GM12878 (cell line): ENCODE results near the gene AKAP9. TPM values are rescaled to one million over a fixed set of nuclear protein-coding genes. Genes with fewer than 3 reads are reported as not detected.
"Not testable (repeated sequence)": the region's sequence is repeated elsewhere in the genome, so short reads cannot be mapped to it uniquely, and the experiment has no call there.

ENCODE experiments used
- ATAC-seq: fragments of 200-7000 bp; cut with Tn5 transposase; 3 replicates; pipeline ENCODE4 v1.9.1; 2020; ENCODE audit warnings: mild to moderate bottlenecking, moderate library complexity
- BruUV-seq: library from RNA; stranded (reverse); fragments of 400-500 nt; replicated peaks from 2 replicates; lab custom pipeline; 2021; lab: Mats Ljungman, UMichigan
- CTCF ChIA-PET: fragments of 300-600 bp; sonication (Branson Sonifier 250); formaldehyde crosslinking; extraction: SDS; loops from one replicate; lab custom pipeline; 2021; ENCODE audit warnings: inconsistent platforms; lab: Yijun Ruan, JAX
- POLR2A ChIA-PET: fragments of 350-600 bp; formaldehyde crosslinking; extraction: SDS; loops from one replicate; lab custom pipeline; 2021; ENCODE audit warnings: inconsistent platforms; lab: Charles Lee
- RAD21 ChIA-PET: fragments of 300-600 bp; sonication (Branson Sonifier 250); formaldehyde crosslinking; loops from one replicate; lab custom pipeline; 2023; ENCODE audit warnings: antibody characterized with exemption; ENCODE audit not compliant: unreplicated experiment; lab: Charles Lee
- SMC1A ChIA-PET: fragments of 300-600 bp; sonication (Branson Sonifier 250); formaldehyde crosslinking; loops from one replicate; lab custom pipeline; 2023; ENCODE audit not compliant: unreplicated experiment, uncharacterized antibody; lab: Charles Lee
- DNase-seq: peaks from one replicate; pipeline ENCODE4 v3.0.0-alpha.2; 2011; ENCODE audit warnings: low read depth, low spot score
- FAIRE-seq: peaks from 3 replicates; lab custom pipeline; 2011; peaks lifted over from hg19 to GRCh38; lab: Jason Lieb, UNC
- H2AFZ ChIP-seq: 2 replicates; pipeline ENCODE4 v1.6.0; 2011; ENCODE audit warnings: low read depth, low read length, control low read depth; ENCODE audit not compliant: control insufficient read depth
- H3K27ac ChIP-seq: 2 replicates; pipeline ENCODE4 v1.5.1; 2011; ENCODE audit warnings: control low read depth; ENCODE audit not compliant: control insufficient read depth, insufficient read depth
- H3K27me3 ChIP-seq, 2 experiments: replicated peaks in 1 of 2; 2 replicates each; pipeline versions ENCODE4 v1.6.0 to v1.6.1; 2011; ENCODE audit warnings: low read length in 1 of 2; ENCODE audit not compliant: control insufficient read depth in 2 of 2, insufficient read depth in 2 of 2
- H3K36me3 ChIP-seq, 2 experiments: 2 replicates each; pipeline ENCODE4 v1.5.1; 2011; ENCODE audit warnings: low read length in 1 of 2; ENCODE audit not compliant: control insufficient read depth in 2 of 2, insufficient read depth in 2 of 2
- H3K4me1 ChIP-seq: 2 replicates; pipeline ENCODE4 v1.6.1; 2011; ENCODE audit warnings: mild to moderate bottlenecking, low read length, moderate library complexity, mixed read lengths; ENCODE audit not compliant: control insufficient read depth, insufficient read depth
- H3K4me2 ChIP-seq: 2 replicates; pipeline ENCODE4 v1.6.0; 2011; ENCODE audit warnings: control low read depth; ENCODE audit not compliant: control insufficient read depth, insufficient read depth
- H3K4me3 ChIP-seq: fragments of 200-600 bp; sonication (generic); 2 replicates; pipeline ENCODE4 v1.5.1; 2016
- H3K79me2 ChIP-seq: 2 replicates; pipeline ENCODE4 v1.6.0; 2011; ENCODE audit warnings: low read length; ENCODE audit not compliant: control insufficient read depth, insufficient read depth
- H3K9ac ChIP-seq: 2 replicates; pipeline ENCODE4 v1.8.0; 2011; ENCODE audit warnings: low read length, control low read depth, mixed read lengths; ENCODE audit not compliant: control insufficient read depth, insufficient read depth
- H3K9me3 ChIP-seq: replicated peaks from 3 replicates; pipeline ENCODE4 v1.5.1; 2011; ENCODE audit warnings: mild to moderate bottlenecking, low read length; ENCODE audit not compliant: control insufficient read depth, insufficient read depth
- H4K20me1 ChIP-seq: 2 replicates; pipeline ENCODE4 v1.6.0; 2011; ENCODE audit not compliant: control insufficient read depth, insufficient read depth
- ASH2L ChIP-seq: fragments of 300-600, 200-600 bp; sonication (generic); IDR thresholded peaks from 2 replicates; pipeline ENCODE4 v1.6.1; 2017; ENCODE audit warnings: low read depth, mild to moderate bottlenecking, borderline replicate concordance
- ATF7 ChIP-seq: fragments of 450-650 bp; IDR thresholded peaks from 2 replicates; pipeline ENCODE4 v1.6.1; 2016; ENCODE audit warnings: low read depth, mild to moderate bottlenecking
- CBX5 ChIP-seq: sonication (generic); IDR thresholded peaks from 2 replicates; pipeline ENCODE4 v1.6.1; 2016; ENCODE audit warnings: low read depth, moderate library complexity, mild to moderate bottlenecking, inconsistent platforms
- CHD2 ChIP-seq: IDR thresholded peaks from 2 replicates; pipeline ENCODE4 v1.6.1; 2011; ENCODE audit warnings: low read depth, low read length, improper control_type of control experiment, borderline replicate concordance
- E4F1 ChIP-seq: fragments of 450-650 bp; IDR thresholded peaks from 2 replicates; pipeline ENCODE4 v1.6.1; 2018; ENCODE audit warnings: borderline replicate concordance, mild to moderate bottlenecking; ENCODE audit not compliant: partially characterized antibody
- ESRRA ChIP-seq: IDR thresholded peaks from 2 replicates; pipeline ENCODE4 v1.6.1; 2012; ENCODE audit warnings: mild to moderate bottlenecking, low read length, improper control_type of control experiment
- HSF1 ChIP-seq: fragments of 150-350 bp; IDR thresholded peaks from 2 replicates; pipeline ENCODE4 v1.6.1; 2014; ENCODE audit warnings: mild to moderate bottlenecking, low read depth, low read length
- IRF4 ChIP-seq: IDR thresholded peaks from 2 replicates; pipeline ENCODE4 v1.6.1; 2011; ENCODE audit warnings: low read depth, low read length
- MYB ChIP-seq: fragments of 150-350 bp; IDR thresholded peaks from 2 replicates; pipeline ENCODE4 v1.6.1; 2014; ENCODE audit warnings: mild to moderate bottlenecking, low read depth, low read length, borderline replicate concordance
- NR2F1 ChIP-seq: fragments of 450-650 bp; conservative IDR thresholded peaks from 2 replicates; pipeline ENCODE4 v1.6.1; 2017; ENCODE audit warnings: mild to moderate bottlenecking
- RELA ChIP-seq: fragments of 450-650 bp; IDR thresholded peaks from 2 replicates; pipeline ENCODE4 v1.8.0; 2014; ENCODE audit warnings: borderline replicate concordance; ENCODE audit not compliant: partially characterized antibody
- SIX5 ChIP-seq: IDR thresholded peaks from 2 replicates; pipeline ENCODE4 v1.6.1; 2011; ENCODE audit warnings: mild to moderate bottlenecking, low read depth, low read length, moderate library complexity; ENCODE audit not compliant: severe bottlenecking
- WGBS: methylation state at CpG from one replicate; pipeline ENCODE4 v1.1.6; 2016; ENCODE audit warnings: low lambda C conversion rate; ENCODE audit not compliant: insufficient replicate concordance, insufficient coverage; ENCODE audit errors: missing lambda C conversion rate; 5-methylcytosine and 5-hydroxymethylcytosine counted together
- in situ Hi-C: fragments of 300-500 bp; cut with MboI; formaldehyde crosslinking; loops from 9 replicates; pipeline ENCODE4 v1.14.3; 2018; ENCODE audit warnings: mixed read lengths
- intact Hi-C: fragments of 100-400 bp; cut with micrococcal nuclease; formaldehyde crosslinking; loops from one replicate; pipeline ENCODE4 v1.14.2; 2022; ENCODE audit not compliant: unreplicated experiment
- polyA plus RNA-seq, 11 experiments: library from polyadenylated mRNA; depleted of rRNA in 4 of 11; unstranded in 6 of 11; stranded (reverse) in 5 of 11; fragments of >200 nt; fragmentation: Nextera tagmentation in 4 of 11; fragmentation: Illumina TruSeq in 1 of 11; extraction: Ambion mirVana in 4 of 11; extraction: Trizol in 1 of 11; gene quantifications; 1 replicate in 1 of 11; 2 replicates in 10 of 11; pipeline versions ENCODE4 v1.2.1 to v1.2.3, GENCODE V29; 2011 to 2016; ENCODE audit warnings: inconsistent platforms in 2 of 11, missing spikeins in 2 of 11, low read depth in 1 of 11
- total RNA-seq, 4 experiments: library from RNA; depleted of rRNA in 3 of 4; stranded (reverse); fragments of >200 nt in 3 of 4; fragmentation: Illumina TruSeq in 1 of 4; extraction: Trizol in 1 of 4; gene quantifications; 2 replicates each; pipeline versions ENCODE4 v1.2.1 to v1.2.3, GENCODE V29; 2013 to 2021
- TF ChIP-seq, protein P1 (sequence below), 3 experiments: IDR thresholded peaks in 2 of 3; conservative IDR thresholded peaks in 1 of 3; 2 replicates each; pipeline ENCODE4 v1.5.1; 2011; ENCODE audit warnings: low read depth in 3 of 3, low read length in 3 of 3, mild to moderate bottlenecking in 3 of 3, control low read depth in 2 of 3, moderate library complexity in 2 of 3, inconsistent platforms in 1 of 3, mixed read lengths in 1 of 3; ENCODE audit not compliant: control insufficient read depth in 2 of 3, insufficient read depth in 1 of 3; ENCODE audit errors: extremely low read depth in 1 of 3

Gene AKAP9
- total and polyA plus RNA-seq, 10 of the 15 experiments (the other 5 are each of a cell fraction or from before 2014, with no cell fraction given) = 21.1 to 62.8 (median 31.6) TPM

- intact Hi-C loops (no loop called here), in situ Hi-C loops (no loop called here)
- Histone ChIP-seq H2AFZ (no peak overlapping the region), H3K9ac (no peak overlapping the region), H3K9me3 (no peaks in the 10 kb centered on the region), H3K4me3 (no peak overlapping the region), H4K20me1 (no peaks in the 10 kb centered on the region), H3K79me2 (no peaks in the 10 kb centered on the region), H3K27ac (no peak overlapping the region), H3K4me2 (no peak overlapping the region), H3K36me3 (no peaks in the 10 kb centered on the region; a peak in 2 of 4 replicates), H3K27me3 (no peaks in the 10 kb centered on the region), H3K4me1 (peaks cover 5% of the 10 kb centered on the region; the same call in 1 of the 2 replicates)
- ChIA-PET SMC1A (no interaction called here), POLR2A (no interaction called here), RAD21 (no interaction called here), CTCF (no interaction called here)
- no peak; the same call in 2 of the 3 replicates for ATAC-seq
- no TSS peak for BruUV-seq
- 0% methylated on average over 1 of the region's 1 CpG for WGBS
- DNase-seq = no peak
- FAIRE-seq = no peak
- TF ChIP-seq HSF1 (no peak), ATF7 (no peak), CBX5 (no peak), NR2F1 (no peak), CHD2 (no peak), SIX5 (no peak), IRF4 (no peak), E4F1 (no peak), RELA (no peak), MYB (no peak), ESRRA (no peak), ASH2L (no peak)
- TF ChIP-seq, protein P1, sequence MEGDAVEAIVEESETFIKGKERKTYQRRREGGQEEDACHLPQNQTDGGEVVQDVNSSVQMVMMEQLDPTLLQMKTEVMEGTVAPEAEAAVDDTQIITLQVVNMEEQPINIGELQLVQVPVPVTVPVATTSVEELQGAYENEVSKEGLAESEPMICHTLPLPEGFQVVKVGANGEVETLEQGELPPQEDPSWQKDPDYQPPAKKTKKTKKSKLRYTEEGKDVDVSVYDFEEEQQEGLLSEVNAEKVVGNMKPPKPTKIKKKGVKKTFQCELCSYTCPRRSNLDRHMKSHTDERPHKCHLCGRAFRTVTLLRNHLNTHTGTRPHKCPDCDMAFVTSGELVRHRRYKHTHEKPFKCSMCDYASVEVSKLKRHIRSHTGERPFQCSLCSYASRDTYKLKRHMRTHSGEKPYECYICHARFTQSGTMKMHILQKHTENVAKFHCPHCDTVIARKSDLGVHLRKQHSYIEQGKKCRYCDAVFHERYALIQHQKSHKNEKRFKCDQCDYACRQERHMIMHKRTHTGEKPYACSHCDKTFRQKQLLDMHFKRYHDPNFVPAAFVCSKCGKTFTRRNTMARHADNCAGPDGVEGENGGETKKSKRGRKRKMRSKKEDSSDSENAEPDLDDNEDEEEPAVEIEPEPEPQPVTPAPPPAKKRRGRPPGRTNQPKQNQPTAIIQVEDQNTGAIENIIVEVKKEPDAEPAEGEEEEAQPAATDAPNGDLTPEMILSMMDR (IDR thresholded peaks at IDR 0.05 in 2 of 3, conservative IDR thresholded peaks at IDR 0.05 in 1 of 3; ENCODE audit: control insufficient read depth in 2 of 3, extremely low read depth in 1 of 3, insufficient read depth in 1 of 3, low read depth in 3 of 3, low read length in 3 of 3) = no peak
Observed at GRCh38 chr7:92076509-92076908, 135.8 kb downstream of the AKAP9 start.

- H3K36me3 ChIP-seq = peaks cover 0 to 13% of the 10 kb centered on the region in 2 experiments; a peak in 3 of 4 replicates
- SMC1A ChIA-PET, H3K27me3 ChIP-seq, H3K27ac ChIP-seq, FAIRE-seq, H4K20me1 ChIP-seq, RAD21 ChIA-PET, ATAC-seq, H3K4me2 ChIP-seq, DNase-seq, H3K4me1 ChIP-seq, in situ Hi-C loops, POLR2A ChIA-PET, H2AFZ ChIP-seq, H3K9ac ChIP-seq, H3K4me3 ChIP-seq, H3K9me3 ChIP-seq, CTCF ChIA-PET, H3K79me2 ChIP-seq, BruUV-seq, intact Hi-C loops: not testable (repeated sequence)
- WGBS = 98% methylated on average over 6 of the region's 6 CpGs
Observed at GRCh38 chr7:92083922-92084321, 143.3 kb downstream of the AKAP9 start.
